ENCODE results near the gene STYX. TPM values are rescaled to one million over a fixed set of nuclear protein-coding genes. Genes with fewer than 3 reads are reported as not detected.
"Not testable (repeated sequence)": the region's sequence is repeated elsewhere in the genome, so short reads cannot be mapped to it uniquely, and the experiment has no call there.

The STYX gene
- total and polyA plus RNA-seq, 5 donors = 6.6 to 13.6 (median 12.8) TPM

DNA sequence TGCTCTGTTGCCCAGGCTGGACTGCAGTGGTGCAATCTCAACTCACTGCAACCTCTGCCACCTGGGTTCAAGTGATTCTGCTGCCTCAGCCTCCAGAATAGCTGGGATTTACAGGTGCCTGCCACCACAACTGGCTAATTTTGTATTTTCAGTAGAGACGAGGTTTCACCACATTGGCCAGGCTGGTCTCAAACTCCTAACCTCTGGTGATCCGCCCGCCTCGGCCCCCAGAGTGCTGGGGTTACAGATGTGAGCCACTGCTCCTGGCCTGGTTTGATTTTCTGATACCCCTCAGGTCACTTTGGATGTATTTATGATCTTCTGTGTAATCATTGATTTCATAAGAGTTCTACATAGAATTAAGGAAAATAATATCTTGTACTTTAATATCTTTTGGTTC is 33.0 kb downstream of the STYX start:
- H3K4me3 ChIP-seq (ENCODE audit: low read length); H3K9me3 ChIP-seq (ENCODE audit: control insufficient read depth, low read length); H3K27ac ChIP-seq (ENCODE audit: low read length); H3K4me1 ChIP-seq (ENCODE audit: control insufficient read depth, insufficient read depth, low read length); intact Hi-C loops (cut with DNase I); H3K27me3 ChIP-seq (ENCODE audit: control insufficient read depth, insufficient read depth); DNase-seq; ATAC-seq: not testable (repeated sequence)
- WGBS = 97% methylated on average over 4 of the region's 4 CpGs

DNA sequence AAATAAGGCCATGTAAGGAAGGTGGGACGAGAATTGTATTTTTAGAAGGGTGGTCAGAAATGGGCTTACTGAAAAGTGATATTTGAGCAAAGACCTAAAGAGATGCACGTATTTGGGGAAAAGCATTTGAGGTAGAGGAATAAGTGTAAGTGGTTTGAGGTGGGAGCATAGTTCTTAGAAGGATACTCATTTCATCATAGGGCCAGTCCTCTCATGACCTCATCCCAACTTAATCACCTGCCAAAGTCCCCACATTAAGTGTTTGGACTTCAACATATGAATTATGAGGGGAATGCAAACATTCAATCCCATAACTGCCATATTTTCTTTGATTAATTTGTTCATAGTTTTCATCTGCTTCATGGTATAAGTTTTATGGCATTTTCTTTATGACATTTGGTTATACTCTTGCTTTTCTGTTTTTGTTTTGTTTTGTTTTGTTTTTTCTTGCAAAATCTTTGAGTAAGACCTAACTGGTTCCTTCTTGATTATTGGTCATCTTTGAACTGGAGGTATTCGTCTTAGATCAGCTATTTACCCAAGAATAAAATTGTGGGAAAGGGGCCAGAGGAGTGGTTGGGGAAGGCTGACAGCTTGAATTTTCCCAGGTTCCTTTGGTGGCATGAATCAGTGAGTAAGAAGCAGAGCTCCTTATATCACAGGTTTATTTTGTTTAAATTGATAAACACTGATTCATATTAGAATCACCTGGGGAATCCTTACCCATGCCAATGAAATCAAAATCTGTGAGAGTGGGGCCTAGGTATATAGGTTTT is 37.3 kb downstream of the STYX start:
- no peak for ATAC-seq
- 96% methylated on average over 3 of the region's 3 CpGs for WGBS
- no peak overlapping the region for H3K4me3 ChIP-seq (ENCODE audit: low read length)
- H3K27me3 ChIP-seq (ENCODE audit: control insufficient read depth, insufficient read depth) = no peaks in the 10 kb centered on the region
- H3K9me3 ChIP-seq (ENCODE audit: control insufficient read depth, low read length) = no peaks in the 10 kb centered on the region
- DNase-seq = no peak
- intact Hi-C loops (cut with DNase I) = no loop called here
- no peak overlapping the region for H3K27ac ChIP-seq (ENCODE audit: low read length)
- no peaks in the 10 kb centered on the region for H3K4me1 ChIP-seq (ENCODE audit: control insufficient read depth, insufficient read depth, low read length)

DNA sequence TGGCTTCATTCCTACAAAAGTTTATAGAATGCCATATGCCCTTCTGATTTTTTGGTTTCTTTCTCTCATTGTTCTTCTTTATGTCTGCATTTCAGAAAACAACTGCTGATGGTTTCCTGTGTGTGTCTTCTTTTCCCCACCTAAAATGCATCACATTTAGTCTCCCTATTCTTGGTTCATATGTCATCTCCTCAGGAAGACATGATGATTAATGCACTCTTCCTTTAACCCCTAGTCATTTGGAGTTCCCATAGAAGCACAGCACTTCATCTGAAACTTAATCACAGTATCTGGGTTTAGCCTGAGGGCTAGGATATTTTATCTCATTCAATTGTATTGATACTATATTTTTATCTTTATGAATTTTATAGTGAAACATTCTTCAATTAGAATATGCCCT is 39.9 kb downstream of the STYX start:
- intact Hi-C loops (cut with DNase I) = no loop called here
- Histone ChIP-seq H3K27ac (ENCODE audit: low read length) (no peak overlapping the region), H3K4me3 (ENCODE audit: low read length) (no peak overlapping the region), H3K27me3 (ENCODE audit: control insufficient read depth, insufficient read depth) (no peaks in the 10 kb centered on the region), H3K9me3 (ENCODE audit: control insufficient read depth, low read length) (no peaks in the 10 kb centered on the region), H3K4me1 (ENCODE audit: control insufficient read depth, insufficient read depth, low read length) (no peaks in the 10 kb centered on the region)
- ATAC-seq = no peak
- no peak for DNase-seq

DNA sequence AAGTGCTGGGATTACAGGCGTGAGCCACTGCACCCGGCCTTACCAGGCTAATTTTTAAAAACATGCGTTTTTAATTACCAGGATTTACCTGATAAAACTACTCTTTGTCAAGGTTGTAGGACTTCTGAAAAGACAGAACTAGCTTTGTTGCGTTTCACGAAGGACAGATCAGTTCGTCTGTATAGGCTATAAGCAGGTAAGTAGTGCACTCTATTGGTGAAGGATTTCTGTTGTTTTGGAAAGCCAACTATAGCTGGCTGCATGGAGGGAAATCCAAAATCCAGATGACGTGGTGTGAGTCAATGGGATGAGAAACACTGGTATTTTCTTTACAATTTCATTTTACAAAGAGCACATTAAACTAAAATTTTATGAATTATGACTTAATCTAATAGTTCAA is 46.9 kb downstream of the STYX start:
- Histone ChIP-seq H3K9me3 (ENCODE audit: control insufficient read depth, low read length) (no peaks in the 10 kb centered on the region), H3K4me1 (ENCODE audit: control insufficient read depth, insufficient read depth, low read length) (no peaks in the 10 kb centered on the region), H3K27me3 (ENCODE audit: control insufficient read depth, insufficient read depth) (no peaks in the 10 kb centered on the region), H3K27ac (ENCODE audit: low read length) (no peak overlapping the region), H3K4me3 (ENCODE audit: low read length) (no peak overlapping the region)
- no peak for DNase-seq
- WGBS = 80% methylated on average over 7 of the region's 7 CpGs
- no peak for ATAC-seq
- intact Hi-C loops (cut with DNase I) = no loop called here

DNA sequence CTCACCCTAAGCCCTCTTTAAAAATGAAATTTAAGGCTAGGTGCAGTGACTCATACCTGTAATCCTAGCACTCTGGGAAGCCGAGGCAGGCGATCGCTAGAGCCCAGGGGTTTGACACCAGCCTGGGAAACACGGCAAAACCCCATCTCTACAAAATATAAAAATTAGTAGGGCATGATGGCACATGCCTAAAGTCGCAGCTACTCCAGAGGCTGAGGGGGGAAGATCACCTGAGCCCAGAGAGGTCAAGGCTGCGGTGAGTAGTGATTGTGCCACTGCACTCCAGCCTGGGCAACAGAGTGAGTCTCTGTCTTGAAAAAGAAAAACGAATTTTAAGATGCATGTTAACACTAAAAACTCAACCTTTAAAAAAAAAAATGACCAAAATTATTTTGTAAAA is 48.7 kb downstream of the STYX start:
- DNase-seq (no peak), ATAC-seq (no peak)
- Histone ChIP-seq H3K27ac (ENCODE audit: low read length) (no peak overlapping the region), H3K27me3 (ENCODE audit: control insufficient read depth, insufficient read depth) (no peaks in the 10 kb centered on the region), H3K4me3 (ENCODE audit: low read length) (no peak overlapping the region), H3K4me1 (ENCODE audit: control insufficient read depth, insufficient read depth, low read length) (no peaks in the 10 kb centered on the region), H3K9me3 (ENCODE audit: control insufficient read depth, low read length) (no peaks in the 10 kb centered on the region)
- 91% methylated on average over 7 of the region's 7 CpGs for WGBS
- intact Hi-C loops (cut with DNase I) = no loop called here

DNA sequence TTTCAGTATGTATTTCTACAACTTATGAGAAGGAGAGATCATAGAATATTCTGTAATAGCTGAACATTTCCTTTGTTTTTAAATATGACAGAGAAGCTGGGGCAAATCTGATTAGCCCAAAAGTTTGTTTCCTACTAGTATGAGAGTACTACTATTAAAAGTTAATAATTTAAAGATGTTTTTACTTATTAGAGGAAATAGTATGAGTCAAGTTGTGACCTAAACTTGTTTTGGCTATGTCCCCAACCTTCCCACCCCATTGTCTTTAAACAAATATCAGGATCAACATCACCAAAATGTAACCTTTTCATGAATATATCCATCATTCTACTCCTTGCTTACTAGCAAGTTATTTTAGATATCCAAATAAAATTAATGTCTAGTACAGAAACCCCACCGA is 50.9 kb downstream of the STYX start:
- Histone ChIP-seq H3K4me3 (ENCODE audit: low read length) (no peak overlapping the region), H3K27me3 (ENCODE audit: control insufficient read depth, insufficient read depth) (no peaks in the 10 kb centered on the region), H3K27ac (ENCODE audit: low read length) (no peak overlapping the region), H3K9me3 (ENCODE audit: control insufficient read depth, low read length) (no peaks in the 10 kb centered on the region), H3K4me1 (ENCODE audit: control insufficient read depth, insufficient read depth, low read length) (no peaks in the 10 kb centered on the region)
- ATAC-seq (no peak), DNase-seq (no peak)
- WGBS = 90% methylated on average over 1 of the region's 1 CpG
- intact Hi-C loops (cut with DNase I) = no loop called here

DNA sequence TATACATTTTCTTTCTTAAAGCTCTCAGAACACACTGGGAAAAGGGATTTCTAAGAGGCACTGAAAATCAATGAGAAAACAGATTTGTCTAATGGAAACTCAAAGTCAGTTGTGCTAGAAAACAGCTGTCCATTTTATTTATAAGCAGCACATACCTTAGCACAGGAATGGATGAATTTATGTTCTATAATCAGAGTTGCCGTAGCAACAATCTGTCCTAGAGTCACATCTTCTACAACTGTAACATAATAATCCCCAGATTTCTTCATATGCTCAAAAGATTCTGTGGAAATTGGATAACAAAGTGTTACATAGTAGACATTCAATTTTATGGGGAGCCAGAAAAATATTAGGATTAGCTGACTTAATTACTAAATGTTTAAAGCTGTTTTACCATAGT is 51.7 kb downstream of the STYX start:
- no peaks in the 10 kb centered on the region for H3K9me3 ChIP-seq (ENCODE audit: control insufficient read depth, low read length)
- no peaks in the 10 kb centered on the region for H3K4me1 ChIP-seq (ENCODE audit: control insufficient read depth, insufficient read depth, low read length)
- H3K27me3 ChIP-seq (ENCODE audit: control insufficient read depth, insufficient read depth) = no peaks in the 10 kb centered on the region
- intact Hi-C loops (cut with DNase I) = no loop called here
- no peak for DNase-seq
- H3K4me3 ChIP-seq (ENCODE audit: low read length) = no peak overlapping the region
- H3K27ac ChIP-seq (ENCODE audit: low read length) = no peak overlapping the region
- no peak for ATAC-seq
- WGBS = 97% methylated on average over 1 of the region's 1 CpG

DNA sequence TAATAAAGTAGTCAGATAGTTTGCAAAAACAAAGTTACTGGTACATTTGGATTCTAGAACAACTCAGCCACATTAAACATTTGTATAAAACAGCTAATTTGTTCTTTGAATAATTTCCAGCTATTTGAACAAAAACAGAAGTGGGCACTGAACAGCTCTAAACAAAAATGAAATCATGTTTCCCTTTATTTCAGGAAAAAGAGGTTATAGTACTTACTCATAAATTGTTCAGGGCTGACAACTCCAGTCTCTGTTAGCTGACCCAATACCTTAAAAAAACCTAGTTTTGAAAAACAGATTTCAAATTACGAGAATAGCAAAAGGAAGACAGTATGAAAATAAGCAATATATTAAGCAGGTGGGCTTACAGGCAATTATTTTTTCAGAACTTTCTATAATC is 53.2 kb downstream of the STYX start:
- Histone ChIP-seq H3K27me3 (ENCODE audit: control insufficient read depth, insufficient read depth) (no peaks in the 10 kb centered on the region), H3K27ac (ENCODE audit: low read length) (no peak overlapping the region), H3K4me1 (ENCODE audit: control insufficient read depth, insufficient read depth, low read length) (no peaks in the 10 kb centered on the region), H3K9me3 (ENCODE audit: control insufficient read depth, low read length) (no peaks in the 10 kb centered on the region), H3K4me3 (ENCODE audit: low read length) (no peak overlapping the region)
- DNase-seq (no peak), ATAC-seq (no peak)
- 86% methylated on average over 1 of the region's 1 CpG for WGBS
- intact Hi-C loops (cut with DNase I) = no loop called here

DNA sequence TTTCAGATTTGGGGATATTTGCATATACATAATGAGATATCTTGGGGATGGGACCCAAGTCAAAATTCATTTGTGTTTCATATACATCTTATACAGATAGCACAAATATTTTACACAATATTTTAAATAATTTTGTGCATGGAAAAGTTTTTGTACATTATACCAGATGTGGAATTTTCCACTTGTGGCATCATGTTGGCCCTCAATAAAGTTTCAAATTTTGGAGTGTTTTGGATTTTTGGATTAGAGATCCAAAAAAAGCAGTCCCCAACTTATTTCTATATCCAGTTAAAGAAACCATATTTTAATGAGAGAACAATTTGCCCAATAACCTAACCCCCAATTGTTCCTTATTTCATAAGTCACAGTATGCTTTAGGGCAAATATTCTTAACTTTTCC is 56.9 kb downstream of the STYX start:
- Histone ChIP-seq H3K4me3 (ENCODE audit: low read length) (no peak overlapping the region), H3K9me3 (ENCODE audit: control insufficient read depth, low read length) (no peaks in the 10 kb centered on the region), H3K27me3 (ENCODE audit: control insufficient read depth, insufficient read depth) (no peaks in the 10 kb centered on the region), H3K27ac (ENCODE audit: low read length) (no peak overlapping the region), H3K4me1 (ENCODE audit: control insufficient read depth, insufficient read depth, low read length) (peaks cover 2% of the 10 kb centered on the region)
- intact Hi-C loops (cut with DNase I) = no loop called here
- DNase-seq (no peak), ATAC-seq (no peak)

DNA sequence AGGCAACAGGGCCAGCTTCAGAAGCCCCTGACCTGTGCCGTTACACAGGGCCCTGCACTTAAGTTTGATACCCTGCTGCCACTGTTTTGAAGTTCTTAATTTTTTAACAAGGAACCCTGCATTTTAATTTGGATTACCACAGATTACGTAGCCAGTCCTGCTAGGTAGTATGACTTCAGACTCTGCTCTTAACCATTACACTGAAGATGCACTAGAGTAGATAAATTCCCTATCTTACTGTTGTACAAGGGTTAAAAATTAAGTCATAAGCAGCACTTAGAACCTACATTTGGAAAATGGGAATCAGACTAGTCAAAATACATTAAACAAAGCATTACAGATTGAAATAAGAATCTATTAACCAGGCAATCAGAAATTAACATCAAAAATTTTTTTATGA is 59.2 kb downstream of the STYX start:
- intact Hi-C loops (cut with DNase I) = no loop called here
- Histone ChIP-seq H3K4me3 (ENCODE audit: low read length) (no peak overlapping the region), H3K27ac (ENCODE audit: low read length) (no peak overlapping the region), H3K27me3 (ENCODE audit: control insufficient read depth, insufficient read depth) (no peaks in the 10 kb centered on the region), H3K4me1 (ENCODE audit: control insufficient read depth, insufficient read depth, low read length) (peaks cover 2% of the 10 kb centered on the region), H3K9me3 (ENCODE audit: control insufficient read depth, low read length) (no peaks in the 10 kb centered on the region)
- DNase-seq (no peak), ATAC-seq (no peak)
- 87% methylated on average over 2 of the region's 2 CpGs for WGBS

DNA sequence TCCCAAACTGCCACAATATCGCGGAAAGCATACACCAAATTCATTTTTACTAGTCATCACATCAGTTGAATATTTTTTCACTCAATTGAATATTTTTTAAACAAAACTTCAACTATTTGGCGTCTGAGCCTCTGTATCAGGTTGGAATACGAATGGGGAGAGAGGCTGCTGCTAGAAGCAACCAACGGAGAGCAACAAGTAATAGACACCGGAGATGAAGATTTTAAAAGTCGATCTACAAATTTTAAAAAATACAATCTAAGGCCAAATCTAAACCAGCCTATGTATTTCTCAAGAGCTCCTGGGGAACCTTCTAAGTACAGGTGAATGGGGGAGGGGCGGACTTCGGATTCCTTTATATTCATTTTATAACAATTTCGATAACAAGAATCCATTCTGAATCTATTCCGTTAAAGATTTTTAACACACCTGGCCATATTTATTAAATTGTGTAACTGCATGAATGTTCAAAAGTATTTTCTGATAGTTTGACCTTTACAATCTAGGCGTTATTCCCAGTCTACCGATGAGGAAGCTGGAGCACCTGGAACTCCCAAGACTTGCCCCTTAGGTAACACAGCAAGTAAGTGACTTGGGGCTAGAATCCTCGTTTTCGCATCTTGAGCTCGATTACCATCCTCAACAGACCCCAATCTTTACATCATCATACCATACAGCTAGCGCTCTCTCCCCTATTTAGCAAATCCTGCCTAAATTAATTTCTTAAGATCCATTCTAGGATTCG is 60.2 kb downstream of the STYX start:
- Histone ChIP-seq H3K27ac (ENCODE audit: low read length) (no peak overlapping the region), H3K4me3 (ENCODE audit: low read length) (peak overlapping the region; percentile 77), H3K27me3 (ENCODE audit: control insufficient read depth, insufficient read depth) (no peaks in the 10 kb centered on the region), H3K9me3 (ENCODE audit: control insufficient read depth, low read length) (no peaks in the 10 kb centered on the region), H3K4me1 (ENCODE audit: control insufficient read depth, insufficient read depth, low read length) (peaks cover 2% of the 10 kb centered on the region)
- no peak for DNase-seq
- ATAC-seq = no peak
- intact Hi-C loops (cut with DNase I) = no loop called here
- 60% methylated on average over 18 of the region's 18 CpGs for WGBS
